GM18520 (cell line): ENCODE results near the gene HOXA11.
A peak's percentile ranks its signal among the peaks of the same experiment; 100 is the strongest.

Source experiments
- ATAC-seq: cut with Tn5 transposase; IDR thresholded peaks from one replicate; pipeline ENCODE4 v1.9.1; 2021; ENCODE audit not compliant: unreplicated experiment

The HOXA11 gene

GRCh38 chr7:27171325-27171636, 13.8 kb downstream of the HOXA11 start:
- ATAC-seq, result no peak

DNA sequence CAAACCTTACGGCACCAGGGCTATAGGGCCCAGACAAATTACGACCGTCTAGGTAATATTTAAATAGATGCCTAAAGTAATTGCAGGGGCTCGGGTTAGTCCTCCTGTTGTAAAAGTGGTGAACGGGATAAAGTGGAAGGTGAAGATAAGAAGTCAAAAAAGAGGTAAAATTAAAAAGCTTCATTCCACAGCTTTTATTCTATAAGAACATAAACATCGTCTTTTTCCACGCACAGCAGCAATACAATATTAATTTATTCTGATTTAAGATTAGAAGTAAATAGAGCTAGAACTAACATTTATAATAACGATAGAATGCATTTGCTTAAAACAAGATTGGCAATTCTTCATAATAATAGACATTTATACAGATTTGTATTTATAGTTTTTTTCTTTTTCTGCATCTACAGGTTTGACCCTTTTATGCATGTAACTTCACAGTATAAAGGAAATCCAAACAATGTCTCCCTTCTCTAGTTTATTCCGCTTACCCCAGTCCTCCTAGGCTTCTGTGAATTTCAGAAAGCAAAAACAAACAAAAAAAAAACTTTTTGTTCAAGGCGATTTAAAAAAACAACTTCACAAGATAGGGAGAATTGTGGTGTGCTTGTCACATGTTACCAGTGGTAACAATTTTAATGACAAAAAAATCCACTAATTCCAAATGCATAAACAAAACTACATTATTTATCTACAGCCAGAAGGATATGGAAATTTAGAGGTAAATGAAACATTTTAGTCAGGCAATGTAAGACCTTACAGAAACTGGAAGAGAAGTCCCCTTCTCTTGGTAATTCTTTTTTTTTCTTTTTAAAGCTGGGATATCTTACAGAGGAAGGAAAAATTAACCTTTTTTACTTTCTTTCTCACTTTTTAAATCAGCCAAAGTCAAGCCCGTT, 14.4 kb downstream of the HOXA11 start:
- ATAC-seq, result no peak

GRCh38 chr7:27169658-27170425, 15.2 kb downstream of the HOXA11 start:
- ATAC-seq, result no peak

DNA sequence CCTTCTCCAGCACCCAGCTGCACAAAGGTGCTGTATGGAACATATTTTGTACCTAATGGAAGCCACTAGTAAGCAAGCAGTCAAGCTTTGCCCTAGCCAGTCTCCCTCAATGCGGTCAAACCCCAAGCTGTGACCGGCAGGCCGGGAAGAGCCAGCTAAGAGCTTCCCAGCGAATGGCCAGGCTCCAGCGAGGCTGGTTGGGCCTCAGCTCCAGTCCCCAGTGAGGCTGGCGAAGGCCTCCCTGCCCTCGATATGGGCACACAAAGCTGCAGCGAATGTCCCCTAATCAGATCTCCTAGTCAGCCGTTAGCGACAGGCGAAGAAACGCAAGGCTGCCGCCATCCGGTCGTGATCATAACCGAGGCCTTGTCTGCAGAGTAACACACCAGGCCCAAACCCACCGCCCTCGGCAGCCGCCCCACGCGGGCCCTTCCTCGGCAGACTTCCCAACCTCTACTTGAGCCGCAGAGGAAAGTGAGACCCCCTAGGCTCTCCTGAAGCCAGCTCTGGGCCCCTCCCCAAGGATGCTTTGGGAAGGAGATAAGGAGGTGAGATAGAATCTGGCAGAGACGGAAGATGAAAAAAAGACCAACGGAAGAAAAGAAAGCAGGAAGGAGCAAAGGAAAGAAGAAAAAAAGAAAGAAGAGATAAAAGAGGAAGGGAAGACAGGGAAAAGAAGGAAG, 16.6 kb downstream of the HOXA11 start:
- ATAC-seq, result no peak

DNA sequence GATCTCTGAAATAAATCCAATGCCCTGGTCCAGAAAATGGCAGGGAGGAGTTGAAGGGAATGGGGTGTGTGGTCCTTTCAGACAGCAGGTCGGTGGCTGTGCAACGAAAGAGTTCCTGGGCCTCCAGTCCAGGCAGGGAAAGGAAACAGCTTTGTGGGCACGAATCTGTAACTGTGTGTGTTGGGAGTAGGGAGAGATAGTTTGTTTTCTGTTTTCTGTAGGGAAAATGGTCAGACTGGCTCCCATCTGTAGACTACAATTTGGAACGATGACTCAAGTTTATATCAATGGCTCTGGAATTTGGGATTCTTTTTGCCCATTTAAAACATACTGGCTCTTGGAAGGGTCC, 17.1 kb downstream of the HOXA11 start:
- no peak for ATAC-seq

- no peak for ATAC-seq
Observed at GRCh38 chr7:27166531-27167505, 18.2 kb downstream of the HOXA11 start.

GRCh38 chr7:27165996-27166530, 19.0 kb downstream of the HOXA11 start:
- no peak for ATAC-seq

DNA sequence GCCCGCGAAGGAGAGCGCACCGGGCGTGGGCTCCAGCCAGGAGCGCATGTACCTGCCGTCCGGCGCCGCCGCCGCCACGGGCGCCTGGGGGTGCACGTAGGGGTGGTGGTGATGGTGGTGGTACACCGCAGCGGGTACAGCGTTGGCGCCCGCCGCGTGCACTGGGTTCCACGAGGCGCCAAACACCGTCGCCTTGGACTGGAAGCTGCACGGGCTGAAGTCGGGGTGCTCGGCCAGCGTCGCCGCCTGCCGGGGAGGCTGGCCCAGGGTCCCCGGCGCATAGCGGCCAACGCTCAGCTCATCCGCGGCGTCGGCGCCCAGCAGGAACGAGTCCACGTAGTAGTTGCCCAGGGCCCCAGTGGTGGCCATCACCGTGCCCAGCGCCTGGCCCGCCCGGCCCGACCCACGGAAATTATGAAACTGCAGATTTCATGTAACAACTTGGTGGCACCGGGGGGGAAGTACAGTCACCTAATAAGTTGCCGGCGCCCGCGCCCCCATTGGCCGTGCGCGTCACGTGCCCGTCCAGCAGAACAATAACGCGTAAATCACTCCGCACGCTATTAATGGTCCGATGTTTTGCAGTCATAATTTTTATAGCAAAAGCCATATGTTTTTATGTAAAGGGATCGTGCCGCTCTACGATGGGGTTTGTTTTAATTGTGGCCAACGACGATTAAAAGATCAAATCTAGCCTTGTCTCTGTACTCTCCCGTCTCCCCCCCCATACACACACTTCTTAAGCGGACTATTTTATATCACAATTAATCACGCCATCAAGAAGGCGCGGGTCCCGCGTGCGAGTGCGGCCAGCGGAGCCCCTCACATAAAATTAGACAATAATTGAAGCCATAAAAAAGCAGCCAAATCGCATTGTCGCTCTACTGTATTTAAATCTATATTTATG, 19.7 kb downstream of the HOXA11 start, which contains the start of gene HOXA9:
Gene HOXA9, minus strand, starts transcription at position 449 of the 907 bp plus-strand sequence. Its CDS starts 80 bp downstream, at position 369.
- ATAC-seq, result no peak

DNA sequence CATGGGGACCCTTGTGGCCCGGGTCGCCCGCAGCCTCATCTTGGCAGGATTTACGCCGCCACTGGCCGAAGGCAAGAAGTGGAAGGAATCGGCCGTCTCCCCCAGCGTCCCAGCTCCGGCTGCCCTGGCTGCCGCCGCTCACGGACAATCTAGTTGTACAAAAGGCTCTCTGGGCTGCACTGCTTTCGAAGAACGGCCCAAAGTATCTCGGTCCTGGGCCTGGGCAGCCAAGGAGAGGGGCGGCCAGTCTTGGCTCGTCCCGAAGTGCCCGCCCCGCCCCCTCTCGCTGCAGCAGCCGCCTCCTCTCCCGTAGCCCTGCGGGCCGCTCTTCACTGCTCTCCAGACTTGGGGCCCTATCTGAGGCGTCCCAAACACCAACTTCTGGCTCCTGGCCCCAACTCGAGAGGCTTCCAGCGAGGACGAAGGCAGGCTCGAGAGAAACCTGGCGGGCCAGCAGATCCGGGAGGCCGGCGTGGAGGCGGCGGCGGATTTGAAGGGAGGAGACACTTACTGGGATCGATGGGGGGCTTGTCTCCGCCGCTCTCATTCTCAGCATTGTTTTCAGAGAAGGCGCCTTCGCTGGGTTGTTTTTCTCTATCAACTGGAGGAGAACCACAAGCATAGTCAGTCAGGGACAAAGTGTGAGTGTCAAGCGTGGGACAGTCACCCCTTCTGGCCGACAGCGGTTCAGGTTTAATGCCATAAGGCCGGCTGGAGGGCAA, 20.5 kb downstream of the HOXA11 start:
- no peak for ATAC-seq

DNA sequence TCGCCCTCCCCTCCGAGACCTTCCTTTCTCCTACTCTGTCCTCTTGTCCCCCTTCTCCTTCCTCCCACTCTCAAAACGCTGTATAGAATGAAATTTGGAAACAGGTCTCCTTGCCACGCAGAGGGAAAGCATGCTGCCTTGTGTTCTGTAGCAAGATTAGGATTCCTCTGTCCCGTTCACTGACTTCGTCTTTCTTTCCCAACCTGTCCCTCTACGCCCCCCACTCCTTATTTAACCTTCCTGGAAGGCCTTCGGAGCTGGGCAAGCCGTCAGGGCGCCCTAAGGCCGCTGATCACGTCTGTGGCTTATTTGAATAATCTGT, 21.0 kb downstream of the HOXA11 start:
- ATAC-seq, result no peak

DNA sequence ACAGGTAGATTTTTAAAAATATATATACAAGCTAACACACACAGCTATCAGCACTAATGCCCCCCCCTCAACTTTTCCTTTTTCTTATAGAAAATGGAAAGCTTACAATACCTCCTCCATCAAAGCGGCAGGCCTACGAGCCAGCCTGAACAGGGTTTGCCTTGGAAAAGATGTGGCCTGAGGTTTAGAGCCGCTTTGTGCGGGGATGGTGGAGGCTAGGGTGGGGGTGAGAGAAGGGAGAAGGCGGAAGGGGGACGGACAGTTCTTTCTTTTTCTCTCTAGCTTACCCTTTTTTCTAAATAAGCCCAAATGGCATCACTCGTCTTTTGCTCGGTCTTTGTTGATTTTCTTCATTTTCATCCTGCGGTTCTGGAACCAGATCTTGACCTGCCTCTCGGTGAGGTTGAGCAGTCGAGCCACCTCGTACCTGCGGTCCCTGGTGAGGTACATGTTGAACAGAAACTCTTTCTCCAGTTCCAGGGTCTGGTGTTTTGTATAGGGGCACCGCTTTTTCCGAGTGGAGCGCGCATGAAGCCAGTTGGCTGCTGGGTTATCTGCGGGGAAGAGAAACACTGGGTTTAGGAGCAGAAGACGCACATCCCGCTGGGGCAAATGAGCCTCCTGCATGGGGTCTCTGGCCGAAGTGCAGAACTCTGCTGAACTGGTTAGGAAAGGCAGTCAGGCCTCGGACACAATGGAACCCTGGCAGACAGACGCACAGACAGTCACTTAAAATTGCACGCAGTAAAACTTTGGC, 21.6 kb downstream of the HOXA11 start:
- no peak for ATAC-seq

DNA sequence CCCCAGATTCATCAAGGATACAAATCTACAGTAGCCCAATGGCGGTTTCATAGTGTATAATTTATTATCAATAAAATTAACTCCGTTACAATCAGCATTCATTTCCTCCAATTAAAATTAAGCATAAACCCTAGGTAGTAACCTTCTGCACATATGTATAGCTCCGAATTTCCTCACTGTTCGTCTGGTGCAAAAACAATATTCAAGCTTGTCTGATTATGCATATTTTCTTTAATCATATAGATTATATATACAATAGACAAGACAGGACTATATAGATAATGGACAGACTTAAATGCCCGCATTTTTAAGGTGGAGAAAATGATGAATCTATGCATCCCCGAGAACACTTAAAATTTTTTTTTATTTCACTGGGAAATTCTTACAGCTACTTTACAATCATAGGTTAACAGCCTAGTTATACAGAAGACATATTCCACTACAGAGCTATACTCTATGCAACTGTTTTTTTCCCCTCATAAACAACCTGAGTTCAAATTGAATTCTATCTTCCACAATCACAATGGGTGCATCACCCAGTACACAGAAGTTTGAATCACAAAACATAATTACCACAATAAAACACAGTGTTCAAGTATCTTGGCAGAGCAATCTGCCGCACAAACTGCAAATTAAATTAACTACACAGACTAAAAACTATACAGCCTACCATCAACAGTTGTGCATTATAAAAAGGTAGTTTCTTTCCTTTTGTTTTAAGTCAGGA, 22.3 kb downstream of the HOXA11 start:
- no peak for ATAC-seq

GRCh38 chr7:27161721-27162560, 23.1 kb downstream of the HOXA11 start:
- no peak for ATAC-seq

DNA sequence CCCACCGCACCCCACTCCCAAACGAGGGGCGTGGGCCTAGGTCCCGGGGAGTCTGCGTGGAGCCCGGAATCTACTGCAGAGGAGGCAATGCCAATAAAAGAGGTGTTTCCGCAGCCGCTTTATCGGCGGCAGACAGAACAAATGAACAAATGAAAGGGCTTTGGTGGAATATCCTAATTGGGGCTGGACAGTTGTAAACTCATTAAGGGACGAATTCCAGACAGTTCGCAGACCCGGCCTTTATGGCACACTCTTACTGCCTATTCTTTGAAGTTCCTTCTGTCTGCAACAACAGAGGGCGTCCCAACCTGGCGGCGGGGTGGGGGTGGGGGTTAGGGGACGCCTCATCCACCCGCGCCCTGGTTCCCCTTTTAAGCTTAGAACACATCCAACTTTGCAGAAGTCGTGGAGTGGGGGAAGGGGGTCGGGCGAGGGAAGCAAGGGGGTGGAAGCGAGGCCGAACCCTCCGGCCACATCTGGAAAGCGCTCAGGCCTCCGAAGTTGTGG, 23.8 kb downstream of the HOXA11 start:
- no peak for ATAC-seq

DNA sequence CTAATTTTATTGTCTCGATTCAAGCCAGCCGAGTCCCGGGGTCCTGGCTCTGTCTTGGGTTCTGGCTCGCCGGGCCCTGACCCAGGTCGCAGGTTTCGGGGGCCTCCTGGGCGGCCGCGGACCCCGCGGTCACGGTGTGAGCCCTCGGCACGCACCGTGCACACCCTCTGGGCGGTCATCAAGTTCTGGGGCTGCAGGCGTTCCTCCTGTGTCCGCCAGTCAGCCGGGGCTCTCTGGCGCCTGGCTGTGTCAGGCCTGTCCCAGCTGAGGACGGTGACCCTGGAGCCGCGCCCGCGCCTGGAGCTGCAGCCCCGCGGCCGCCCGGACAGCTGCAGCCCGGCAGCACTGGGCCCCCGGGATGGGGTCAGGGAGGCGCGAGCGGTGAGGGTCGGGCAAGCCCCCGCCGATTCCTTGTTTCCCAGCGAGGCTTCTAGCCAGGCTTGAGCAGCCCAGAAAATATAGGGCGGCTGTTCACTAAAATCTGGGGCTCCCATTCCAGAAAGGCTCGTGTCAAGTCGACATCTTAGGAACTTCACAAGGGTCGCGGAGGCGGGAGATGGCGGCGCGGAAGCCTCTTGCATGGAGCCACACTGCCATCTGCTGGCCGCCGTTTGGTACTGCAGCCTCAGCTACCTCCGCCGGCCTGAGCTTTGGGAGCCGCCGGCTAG, 24.4 kb downstream of the HOXA11 start:
- ATAC-seq, result peak; percentile 67

GRCh38 chr7:27160145-27160545, 24.9 kb downstream of the HOXA11 start:
- ATAC-seq, result no peak
